HG02678 (cell line): ENCODE results near the gene WWOX.

Experiments
- ATAC-seq: cut with Tn5 transposase; IDR thresholded peaks from one replicate; pipeline ENCODE4 v1.9.1; 2021; ENCODE audit warnings: mild to moderate bottlenecking, moderate library complexity; ENCODE audit not compliant: unreplicated experiment

WWOX gene

GRCh38 chr16:78778101-78779004 is 678.9 kb downstream of the WWOX start:
- no peak for ATAC-seq

- ATAC-seq = no peak
These were observed 681.4 kb downstream of the WWOX start for GRCh38 chr16:78780808-78781207.

- no peak for ATAC-seq
These were observed 683.1 kb downstream of the WWOX start for GRCh38 chr16:78782572-78782971.

- no peak for ATAC-seq
These were observed 684.2 kb downstream of the WWOX start for GRCh38 chr16:78783570-78784079.

- no peak for ATAC-seq
These were observed 685.3 kb downstream of the WWOX start for GRCh38 chr16:78784771-78785170.

GRCh38 chr16:78785218-78785617 is 685.8 kb downstream of the WWOX start:
- ATAC-seq = no peak

GRCh38 chr16:78786635-78787034 is 687.2 kb downstream of the WWOX start:
- no peak for ATAC-seq

- no peak for ATAC-seq
These were observed 688.8 kb downstream of the WWOX start for GRCh38 chr16:78788276-78788675.

- no peak for ATAC-seq
These were observed 689.2 kb downstream of the WWOX start for GRCh38 chr16:78788696-78789095.

GRCh38 chr16:78789561-78789960 is 690.1 kb downstream of the WWOX start:
- no peak for ATAC-seq

GRCh38 chr16:78791011-78791410 is 691.6 kb downstream of the WWOX start:
- no peak for ATAC-seq

GRCh38 chr16:78791926-78792325 is 692.5 kb downstream of the WWOX start:
- no peak for ATAC-seq

- no peak for ATAC-seq
These were observed 693.5 kb downstream of the WWOX start for GRCh38 chr16:78792952-78793351.

GRCh38 chr16:78794581-78795250 is 695.3 kb downstream of the WWOX start:
- no peak for ATAC-seq

- no peak for ATAC-seq
These were observed 696.0 kb downstream of the WWOX start for GRCh38 chr16:78795433-78795832.

GRCh38 chr16:78796221-78796866 is 696.9 kb downstream of the WWOX start:
- no peak for ATAC-seq

GRCh38 chr16:78799429-78799828 is 700.0 kb downstream of the WWOX start:
- ATAC-seq = no peak

GRCh38 chr16:78800523-78800922 is 701.1 kb downstream of the WWOX start:
- ATAC-seq = no peak

- ATAC-seq = no peak
These were observed 704.7 kb downstream of the WWOX start for GRCh38 chr16:78804058-78804735.

- no peak for ATAC-seq
These were observed 706.1 kb downstream of the WWOX start for GRCh38 chr16:78805556-78805955.

GRCh38 chr16:78811247-78811646 is 711.8 kb downstream of the WWOX start:
- no peak for ATAC-seq
